HG03159 (cell line): ENCODE results near the gene HRC.
"Not testable (repeated sequence)": the region's sequence is repeated elsewhere in the genome, so short reads cannot be mapped to it uniquely, and the experiment has no call there.

ENCODE experiments used
- ATAC-seq: cut with Tn5 transposase; IDR thresholded peaks from one replicate; pipeline ENCODE4 v1.9.1; 2021; ENCODE audit warnings: mild to moderate bottlenecking, moderate library complexity; ENCODE audit not compliant: unreplicated experiment

The HRC gene

GRCh38 chr19:49155005-49155819 is at the start of gene HRC:
Gene HRC, minus strand, starts transcription at chr19:49155396. Its CDS starts 159 bp downstream, at chr19:49155237.
- ATAC-seq: no peak

GRCh38 chr19:49201042-49201441 is 45.8 kb upstream of the HRC start:
- no peak for ATAC-seq

- ATAC-seq: no peak
Measured at GRCh38 chr19:49200238-49200862, 45.2 kb upstream of the HRC start.

GRCh38 chr19:49196527-49197240 is 41.5 kb upstream of the HRC start:
- no peak for ATAC-seq

GRCh38 chr19:49194408-49194807 is 39.2 kb upstream of the HRC start:
- ATAC-seq: no peak

- no peak for ATAC-seq
Measured at GRCh38 chr19:49193822-49194394, 38.7 kb upstream of the HRC start.

- ATAC-seq: no peak
Measured at GRCh38 chr19:49190781-49191180, 35.6 kb upstream of the HRC start.

GRCh38 chr19:49189259-49189658 is 34.1 kb upstream of the HRC start:
- ATAC-seq: no peak

GRCh38 chr19:49188626-49189200 is 33.5 kb upstream of the HRC start:
- no peak for ATAC-seq

GRCh38 chr19:49186108-49186507 is 30.9 kb upstream of the HRC start:
- no peak for ATAC-seq

- ATAC-seq: no peak
Measured at GRCh38 chr19:49182848-49183375, 27.7 kb upstream of the HRC start.

- not testable (repeated sequence) for ATAC-seq
Measured at GRCh38 chr19:49182010-49182847, 27.0 kb upstream of the HRC start.

- no peak for ATAC-seq
Measured at GRCh38 chr19:49180659-49181058, 25.5 kb upstream of the HRC start.

- ATAC-seq: no peak
Measured at GRCh38 chr19:49173198-49173597, 18.0 kb upstream of the HRC start.

GRCh38 chr19:49168421-49168820 is 13.2 kb upstream of the HRC start:
- ATAC-seq: no peak

- no peak for ATAC-seq
Measured at GRCh38 chr19:49167857-49168409, 12.7 kb upstream of the HRC start.

- no peak for ATAC-seq
Measured at GRCh38 chr19:49165865-49166301, 10.7 kb upstream of the HRC start.

- no peak for ATAC-seq
Measured at GRCh38 chr19:49165111-49165750, 10.0 kb upstream of the HRC start.

- no peak for ATAC-seq
Measured at GRCh38 chr19:49161987-49162386, 6.8 kb upstream of the HRC start.
